Measurements from ENCODE around the gene SLC39A12.

- TF ChIP-seq POLR2A (IDR thresholded peaks at IDR 0.05) = no peak
- TF ChIP-seq CTCF (IDR thresholded peaks at IDR 0.05 in 4 of 5, conservative IDR thresholded peaks at IDR 0.05 in 1 of 5) = no peak
These were observed 33.4 kb upstream of the SLC39A12 start for GRCh38 chr10:17918187-17918903.
